Measurements from ENCODE around the gene CD200R1L. TPM values are rescaled to one million over a fixed set of nuclear protein-coding genes. Genes with fewer than 3 reads are reported as not detected.

The CD200R1L gene
- total and polyA plus RNA-seq, 2 of the 13 experiments (the other 11 are each of a cell fraction or from before 2014, with no cell fraction given), result not detected

DNA sequence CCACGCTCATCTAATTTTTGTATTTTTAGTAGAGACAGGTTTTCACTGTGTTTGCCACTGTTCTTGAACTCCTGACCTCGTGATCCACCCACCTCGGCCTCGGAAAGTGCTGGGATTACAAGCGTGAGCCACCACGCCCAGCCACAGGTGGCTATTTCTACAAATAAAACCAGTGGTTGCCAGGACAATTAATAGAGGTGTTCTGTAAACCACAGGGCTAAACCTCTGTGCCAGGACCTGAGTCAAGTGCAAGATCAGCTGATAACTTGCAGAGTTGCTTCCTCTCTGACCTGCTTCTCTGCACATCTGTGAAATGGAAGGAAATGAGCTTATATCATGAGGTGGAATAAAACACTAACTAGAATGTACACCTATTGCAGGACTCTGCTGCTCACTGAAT lies 72.8 kb downstream of the CD200R1L start:
- H3K27me3 ChIP-seq (ENCODE audit: control insufficient read depth in 1 of 2, insufficient read depth in 2 of 2, low read length in 2 of 2), result no peaks in the 10 kb centered on the region
- H3K79me2 ChIP-seq (ENCODE audit: insufficient read depth, low read length), result no peaks in the 10 kb centered on the region
- POLR2A ChIA-PET, result no interaction called here
- H3K9me3 ChIP-seq (ENCODE audit: low read length), result no peaks in the 10 kb centered on the region
- DNase-seq (ENCODE audit: low spot score) (no peak), ATAC-seq (no peak), FAIRE-seq (no peak)
- H3K9ac ChIP-seq (ENCODE audit: insufficient read depth, low read depth, low read length), result no peak overlapping the region
- H3K36me3 ChIP-seq (replicated peaks in 1 of 2; ENCODE audit: control insufficient read depth in 1 of 2, insufficient read depth in 2 of 2, low read length in 2 of 2), result no peaks in the 10 kb centered on the region
- 9% methylated on average over 6 of the region's 6 CpGs for WGBS (ENCODE audit: low lambda C conversion rate)
- no peak overlapping the region for H3K4me3 ChIP-seq (replicated peaks in 1 of 3; ENCODE audit: insufficient read depth in 1 of 3, low read depth in 2 of 3, low read length in 3 of 3)
- in situ Hi-C loops (cut with HindIII; ENCODE audit: extremely low pct_ligation_motif_present, low pct_unique_long_range_greater_than_20kb) (no loop called here), intact Hi-C loops (cut with micrococcal nuclease; ENCODE audit: unreplicated experiment) (no loop called here)
- H3K4me1 ChIP-seq (ENCODE audit: insufficient read depth, low read length), result no peaks in the 10 kb centered on the region
- no peaks in the 10 kb centered on the region for H4K20me1 ChIP-seq (ENCODE audit: insufficient read depth, low read length)
- TF ChIP-seq ZBTB49 (CRISPR knock-in tag; IDR thresholded peaks at IDR 0.05; ENCODE audit: borderline replicate concordance), result no peak
- TF ChIP-seq, protein P1, sequence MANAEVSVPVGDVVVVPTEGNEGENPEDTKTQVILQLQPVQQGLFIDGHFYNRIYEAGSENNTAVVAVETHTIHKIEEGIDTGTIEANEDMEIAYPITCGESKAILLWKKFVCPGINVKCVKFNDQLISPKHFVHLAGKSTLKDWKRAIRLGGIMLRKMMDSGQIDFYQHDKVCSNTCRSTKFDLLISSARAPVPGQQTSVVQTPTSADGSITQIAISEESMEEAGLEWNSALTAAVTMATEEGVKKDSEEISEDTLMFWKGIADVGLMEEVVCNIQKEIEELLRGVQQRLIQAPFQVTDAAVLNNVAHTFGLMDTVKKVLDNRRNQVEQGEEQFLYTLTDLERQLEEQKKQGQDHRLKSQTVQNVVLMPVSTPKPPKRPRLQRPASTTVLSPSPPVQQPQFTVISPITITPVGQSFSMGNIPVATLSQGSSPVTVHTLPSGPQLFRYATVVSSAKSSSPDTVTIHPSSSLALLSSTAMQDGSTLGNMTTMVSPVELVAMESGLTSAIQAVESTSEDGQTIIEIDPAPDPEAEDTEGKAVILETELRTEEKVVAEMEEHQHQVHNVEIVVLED (CRISPR knock-in tag; IDR thresholded peaks at IDR 0.05; ENCODE audit: borderline replicate concordance), result no peak
- TF ChIP-seq NFATC3 (CRISPR knock-in tag; IDR thresholded peaks at IDR 0.05), result no peak
- TF ChIP-seq CBX5 (CRISPR knock-in tag; IDR thresholded peaks at IDR 0.05; ENCODE audit: borderline replicate concordance), result no peak
- TF ChIP-seq POLR2G (IDR thresholded peaks at IDR 0.05; ENCODE audit: low read depth, low read length), result no peak
- no peak for TF ChIP-seq ZEB1 (IDR thresholded peaks at IDR 0.05; ENCODE audit: insufficient replicate concordance, low read depth)
- no peak for TF ChIP-seq ZNF180 (CRISPR knock-in tag; IDR thresholded peaks at IDR 0.05; ENCODE audit: borderline replicate concordance, low read depth)
- TF ChIP-seq TMF1 (CRISPR knock-in tag; IDR thresholded peaks at IDR 0.05; ENCODE audit: low read depth), result no peak
- TF ChIP-seq ZNF350 (CRISPR knock-in tag; IDR thresholded peaks at IDR 0.05; ENCODE audit: borderline replicate concordance, low read depth), result no peak
- no peak for TF ChIP-seq ZNF772 (CRISPR knock-in tag; IDR thresholded peaks at IDR 0.05)
- H2AFZ ChIP-seq (ENCODE audit: low read length), result no peak overlapping the region
- H3K4me2 ChIP-seq (ENCODE audit: low read depth, low read length), result no peak overlapping the region
- CTCF ChIA-PET (ENCODE audit: low intra/inter-chr PET ratio, low total read pairs), result no interaction called here
- H3K27ac ChIP-seq (ENCODE audit: extremely low read length, insufficient read depth, low read length), result no peak overlapping the region
- no TSS peak for BruUV-seq (replicated peaks)
